Caco-2 (cell line): ENCODE results near the gene PLPP6. TPM values are rescaled to one million over a fixed set of nuclear protein-coding genes. Genes with fewer than 3 reads are reported as not detected.

Experiments used
- BruUV-seq: library from RNA; stranded (reverse); fragments of 400-500 nt; replicated peaks from 2 replicates; lab custom pipeline; 2021; lab: Mats Ljungman, UMichigan
- CTCF ChIA-PET: fragments of 300-600 bp; sonication (Branson Sonifier 250); formaldehyde crosslinking; loops from one replicate; lab custom pipeline; 2022; ENCODE audit warnings: antibody characterized with exemption; lab: Charles Lee
- POLR2A ChIA-PET: fragments of 300-600 bp; sonication (Branson Sonifier 250); formaldehyde crosslinking; loops from one replicate; lab custom pipeline; 2022; ENCODE audit warnings: antibody characterized with exemption; lab: Charles Lee
- DNase-seq, 2 experiments: peaks; one replicate each; pipeline versions ENCODE4 v3.0.0 to v3.0.0-alpha.2; 2020 to 2022
- H3K27me3 ChIP-seq: replicated peaks from 2 replicates; pipeline ENCODE4 v1.6.0; 2011; ENCODE audit warnings: low read length; ENCODE audit not compliant: control insufficient read depth, insufficient read depth
- H3K36me3 ChIP-seq: 2 replicates; pipeline ENCODE4 v1.5.1; 2011; ENCODE audit warnings: low read length; ENCODE audit not compliant: control insufficient read depth, insufficient read depth
- H3K4me1 ChIP-seq: fragments of 250-450 bp; sonication (Bioruptor Pico); 2 replicates; pipeline ENCODE4 v1.5.1; 2020; ENCODE audit warnings: mild to moderate bottlenecking
- H3K4me3 ChIP-seq: 2 replicates; pipeline ENCODE4 v1.5.1; 2011; ENCODE audit warnings: low read depth, mild to moderate bottlenecking, control low read depth, low read length
- H3K9me3 ChIP-seq: fragments of 250-450 bp; sonication (Bioruptor Pico); 2 replicates; pipeline ENCODE4 v1.5.1; 2020; ENCODE audit warnings: mild to moderate bottlenecking, moderate library complexity
- H3K27ac Mint-ChIP-seq: one replicate; pipeline ENCODE4 v1.8.0; 2022; ENCODE audit warnings: mixed read lengths; ENCODE audit not compliant: unreplicated experiment
- H3K27me3 Mint-ChIP-seq: one replicate; pipeline ENCODE4 v1.8.0; 2022; ENCODE audit warnings: mixed read lengths; ENCODE audit not compliant: insufficient read depth, unreplicated experiment
- H3K36me3 Mint-ChIP-seq: one replicate; pipeline ENCODE4 v1.8.0; 2022; ENCODE audit warnings: mild to moderate bottlenecking, mixed read lengths; ENCODE audit not compliant: insufficient read depth, unreplicated experiment
- H3K4me1 Mint-ChIP-seq: one replicate; pipeline ENCODE4 v1.8.0; 2022; ENCODE audit warnings: low read depth, mixed read lengths; ENCODE audit not compliant: unreplicated experiment
- H3K4me3 Mint-ChIP-seq: one replicate; pipeline ENCODE4 v1.8.0; 2022; ENCODE audit warnings: mild to moderate bottlenecking, moderate library complexity, mixed read lengths; ENCODE audit not compliant: unreplicated experiment
- H3K9me3 Mint-ChIP-seq: one replicate; pipeline ENCODE4 v1.8.0; 2022; ENCODE audit warnings: mixed read lengths; ENCODE audit not compliant: unreplicated experiment
- CTCF ChIP-seq, 2 experiments: fragments of 200-600 bp in 1 of 2; IDR thresholded peaks; 1 replicate in 1 of 2; 2 replicates in 1 of 2; pipeline versions ENCODE4 v1.5.1 to v1.8.0; 2011 to 2022; ENCODE audit warnings: antibody characterized with exemption in 1 of 2, control low read depth in 1 of 2, inconsistent platforms in 1 of 2, low read depth in 1 of 2, low read length in 1 of 2, mild to moderate bottlenecking in 1 of 2, moderate library complexity in 1 of 2; ENCODE audit not compliant: insufficient read depth in 1 of 2, severe bottlenecking in 1 of 2, unreplicated experiment in 1 of 2
- intact Hi-C: fragments of 100-400 bp; cut with micrococcal nuclease; formaldehyde crosslinking; loops from one replicate; pipeline ENCODE4 v1.10.0; 2022; ENCODE audit not compliant: unreplicated experiment
- total RNA-seq: library from RNA; stranded (reverse); gene quantifications from 2 replicates; pipeline ENCODE4 v1.2.3, GENCODE V29; 2022

Gene PLPP6
- total RNA-seq, 1 experiment from 2014 or later, result 7.2 TPM

DNA sequence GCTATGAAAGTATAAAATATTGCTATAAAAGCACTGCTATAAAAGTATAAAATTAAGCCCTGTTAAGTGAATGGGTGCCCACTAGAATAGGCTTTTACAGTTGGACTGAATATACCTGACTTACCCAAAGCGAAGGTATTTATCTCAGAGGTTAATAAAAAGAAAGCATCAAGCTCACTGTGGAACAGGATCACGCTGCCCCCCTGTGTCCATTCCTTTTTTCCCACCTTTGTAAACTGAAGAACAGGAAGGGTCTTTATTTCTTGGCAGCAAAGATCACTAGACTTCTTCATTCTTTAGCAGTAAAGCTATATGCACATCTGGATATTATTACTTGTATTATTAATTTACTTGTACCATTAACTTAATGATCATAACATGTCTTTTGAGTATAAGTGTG lies 22.1 kb upstream of the PLPP6 start:
- ChIA-PET CTCF (interaction anchor here (0.6 to 2.3 kb wide), 7 partner anchors 26 to 1796 kb away, joined by 3 to 11 read pairs (median 7); partner anchors contain the start of gene PUM3), POLR2A (no interaction called here)
- Mint-ChIP-seq H3K4me3 (no peak overlapping the region), H3K36me3 (no peaks in the 10 kb centered on the region), H3K9me3 (no peaks in the 10 kb centered on the region), H3K27me3 (no peaks in the 10 kb centered on the region), H3K4me1 (no peaks in the 10 kb centered on the region), H3K27ac (no peak overlapping the region)
- BruUV-seq, result no TSS peak
- DNase-seq, result peak in 1 of 2 experiments; percentile 28
- Histone ChIP-seq H3K4me3 (no peak overlapping the region), H3K9me3 (no peaks in the 10 kb centered on the region), H3K27me3 (no peaks in the 10 kb centered on the region), H3K4me1 (no peaks in the 10 kb centered on the region), H3K36me3 (no peaks in the 10 kb centered on the region)
- peak; percentile 21 to 45 for TF ChIP-seq CTCF (IDR thresholded peaks at IDR 0.05; ENCODE audit: insufficient read depth in 1 of 2, low read depth in 1 of 2, low read length in 1 of 2, severe bottlenecking in 1 of 2, unreplicated experiment in 1 of 2)
- intact Hi-C loops, result loop anchor here (1.0 to 5.0 kb wide), 3 partner anchors 36 to 323 kb away; no protein-coding TSS in a partner anchor

- H3K4me3 ChIP-seq, result no peak overlapping the region
- no peak for DNase-seq
- H3K36me3 Mint-ChIP-seq, result no peaks in the 10 kb centered on the region
- H3K4me1 Mint-ChIP-seq, result no peaks in the 10 kb centered on the region
- H3K27ac Mint-ChIP-seq, result no peak overlapping the region
- no peaks in the 10 kb centered on the region for H3K9me3 Mint-ChIP-seq
- H3K9me3 ChIP-seq, result no peaks in the 10 kb centered on the region
- POLR2A ChIA-PET, result no interaction called here
- H3K27me3 ChIP-seq, result no peaks in the 10 kb centered on the region
- TF ChIP-seq CTCF (IDR thresholded peaks at IDR 0.05; ENCODE audit: insufficient read depth in 1 of 2, low read depth in 1 of 2, low read length in 1 of 2, severe bottlenecking in 1 of 2, unreplicated experiment in 1 of 2), result no peak
- no peaks in the 10 kb centered on the region for H3K36me3 ChIP-seq
- intact Hi-C loops, result loop anchor here (5.0 kb wide), 1 partner anchor 325 kb away; no protein-coding TSS in a partner anchor
- no peaks in the 10 kb centered on the region for H3K4me1 ChIP-seq
- BruUV-seq, result no TSS peak
- H3K27me3 Mint-ChIP-seq, result no peaks in the 10 kb centered on the region
- CTCF ChIA-PET, result no interaction called here
- no peak overlapping the region for H3K4me3 Mint-ChIP-seq
These were observed 19.7 kb upstream of the PLPP6 start for GRCh38 chr9:4642351-4642750.

- Histone ChIP-seq H3K4me3 (no peak overlapping the region), H3K36me3 (no peaks in the 10 kb centered on the region), H3K27me3 (no peaks in the 10 kb centered on the region), H3K4me1 (peaks cover 10% of the 10 kb centered on the region; the same call in 1 of the 2 replicates), H3K9me3 (no peaks in the 10 kb centered on the region)
- H3K4me3 Mint-ChIP-seq, result no peak overlapping the region
- no peak for DNase-seq
- peaks cover 4% of the 10 kb centered on the region for H3K27me3 Mint-ChIP-seq
- H3K4me1 Mint-ChIP-seq, result peaks cover 9% of the 10 kb centered on the region
- intact Hi-C loops, result no loop called here
- H3K27ac Mint-ChIP-seq, result no peak overlapping the region
- no peaks in the 10 kb centered on the region for H3K36me3 Mint-ChIP-seq
- ChIA-PET CTCF (no interaction called here), POLR2A (no interaction called here)
- no peak for TF ChIP-seq CTCF (IDR thresholded peaks at IDR 0.05; ENCODE audit: insufficient read depth in 1 of 2, low read depth in 1 of 2, low read length in 1 of 2, severe bottlenecking in 1 of 2, unreplicated experiment in 1 of 2)
- H3K9me3 Mint-ChIP-seq, result no peaks in the 10 kb centered on the region
- no TSS peak for BruUV-seq
These were observed 8.0 kb upstream of the PLPP6 start for GRCh38 chr9:4654084-4654483.
